ENCODE results near the gene CYFIP1. TPM values are rescaled to one million over a fixed set of nuclear protein-coding genes. Genes with fewer than 3 reads are reported as not detected.

CYFIP1 gene
- total and polyA plus RNA-seq, 2 of the 13 experiments (the other 11 are each of a cell fraction or from before 2014, with no cell fraction given): 38.1 to 58.3 TPM

DNA sequence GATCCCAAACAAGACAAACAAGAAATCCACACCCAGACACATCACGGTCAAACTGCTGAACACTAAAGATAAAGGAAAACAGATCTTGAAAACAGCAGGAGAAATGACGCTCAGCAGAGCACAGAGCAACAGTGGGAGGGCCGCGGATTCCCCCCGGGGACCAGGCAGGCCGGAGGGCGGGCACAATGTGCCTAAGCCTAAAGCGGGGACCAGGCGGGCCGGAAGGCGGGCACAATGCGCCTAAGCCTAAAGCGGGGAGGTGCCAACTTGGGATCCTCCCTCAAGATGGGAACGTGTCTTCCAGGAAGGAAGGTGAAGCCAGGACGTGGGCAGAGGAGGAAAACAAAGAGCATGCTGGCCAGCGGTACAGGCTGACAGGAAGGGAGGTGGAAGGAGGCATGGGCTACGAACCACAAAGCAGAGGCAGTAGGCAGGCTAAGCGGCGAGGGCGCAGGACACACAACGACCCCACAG is 31.1 kb downstream of the CYFIP1 start:
- ChIA-PET CTCF (ENCODE audit: low intra/inter-chr PET ratio, low total read pairs) (no interaction called here), POLR2A (no interaction called here)
- Histone ChIP-seq H2AFZ (ENCODE audit: low read length) (no peak overlapping the region), H3K36me3 (replicated peaks in 1 of 2; ENCODE audit: control insufficient read depth in 1 of 2, insufficient read depth in 2 of 2, low read length in 2 of 2) (peaks cover 7 to 14% of the 10 kb centered on the region in 2 experiments; a peak in 4 of 5 replicates), H3K9ac (ENCODE audit: insufficient read depth, low read depth, low read length) (no peak overlapping the region), H4K20me1 (ENCODE audit: insufficient read depth, low read length) (peaks cover 12% of the 10 kb centered on the region; the same call in 1 of the 2 replicates), H3K4me3 (replicated peaks in 1 of 3; ENCODE audit: insufficient read depth in 1 of 3, low read depth in 2 of 3, low read length in 3 of 3) (no peak overlapping the region), H3K4me1 (ENCODE audit: insufficient read depth, low read length) (peaks cover 34% of the 10 kb centered on the region), H3K27ac (ENCODE audit: extremely low read length, insufficient read depth, low read length) (no peak overlapping the region), H3K27me3 (ENCODE audit: control insufficient read depth in 1 of 2, insufficient read depth in 2 of 2, low read length in 2 of 2) (no peaks in the 10 kb centered on the region), H3K9me3 (ENCODE audit: low read length) (no peaks in the 10 kb centered on the region), H3K79me2 (ENCODE audit: insufficient read depth, low read length) (peaks cover 52% of the 10 kb centered on the region), H3K4me2 (ENCODE audit: low read depth, low read length) (no peak overlapping the region)
- FAIRE-seq (no peak), ATAC-seq (no peak), DNase-seq (ENCODE audit: low spot score) (no peak)
- in situ Hi-C loops (cut with HindIII; ENCODE audit: extremely low pct_ligation_motif_present, low pct_unique_long_range_greater_than_20kb): no loop called here
- BruUV-seq (replicated peaks): no TSS peak
- WGBS (ENCODE audit: low lambda C conversion rate): 88% methylated on average over 21 of the region's 21 CpGs
- intact Hi-C loops (cut with micrococcal nuclease; ENCODE audit: unreplicated experiment): no loop called here
- no peak for TF ChIP-seq IRF2 (CRISPR knock-in tag; IDR thresholded peaks at IDR 0.05)
- TF ChIP-seq, protein P1, sequence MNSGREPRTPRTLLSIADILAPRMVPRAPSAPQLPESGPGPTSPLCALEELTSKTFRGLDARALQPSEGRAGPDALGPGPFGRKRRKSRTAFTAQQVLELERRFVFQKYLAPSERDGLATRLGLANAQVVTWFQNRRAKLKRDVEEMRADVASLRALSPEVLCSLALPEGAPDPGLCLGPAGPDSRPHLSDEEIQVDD (CRISPR knock-in tag; IDR thresholded peaks at IDR 0.05; ENCODE audit: borderline replicate concordance): no peak
- TF ChIP-seq, protein P2, sequence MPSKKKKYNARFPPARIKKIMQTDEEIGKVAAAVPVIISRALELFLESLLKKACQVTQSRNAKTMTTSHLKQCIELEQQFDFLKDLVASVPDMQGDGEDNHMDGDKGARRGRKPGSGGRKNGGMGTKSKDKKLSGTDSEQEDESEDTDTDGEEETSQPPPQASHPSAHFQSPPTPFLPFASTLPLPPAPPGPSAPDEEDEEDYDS (CRISPR knock-in tag; IDR thresholded peaks at IDR 0.05): no peak
- no peak for TF ChIP-seq ZBTB7A (CRISPR knock-in tag; IDR thresholded peaks at IDR 0.05)
- no peak for TF ChIP-seq ZNF383 (CRISPR knock-in tag; IDR thresholded peaks at IDR 0.05; ENCODE audit: borderline replicate concordance)
- TF ChIP-seq, protein P3, sequence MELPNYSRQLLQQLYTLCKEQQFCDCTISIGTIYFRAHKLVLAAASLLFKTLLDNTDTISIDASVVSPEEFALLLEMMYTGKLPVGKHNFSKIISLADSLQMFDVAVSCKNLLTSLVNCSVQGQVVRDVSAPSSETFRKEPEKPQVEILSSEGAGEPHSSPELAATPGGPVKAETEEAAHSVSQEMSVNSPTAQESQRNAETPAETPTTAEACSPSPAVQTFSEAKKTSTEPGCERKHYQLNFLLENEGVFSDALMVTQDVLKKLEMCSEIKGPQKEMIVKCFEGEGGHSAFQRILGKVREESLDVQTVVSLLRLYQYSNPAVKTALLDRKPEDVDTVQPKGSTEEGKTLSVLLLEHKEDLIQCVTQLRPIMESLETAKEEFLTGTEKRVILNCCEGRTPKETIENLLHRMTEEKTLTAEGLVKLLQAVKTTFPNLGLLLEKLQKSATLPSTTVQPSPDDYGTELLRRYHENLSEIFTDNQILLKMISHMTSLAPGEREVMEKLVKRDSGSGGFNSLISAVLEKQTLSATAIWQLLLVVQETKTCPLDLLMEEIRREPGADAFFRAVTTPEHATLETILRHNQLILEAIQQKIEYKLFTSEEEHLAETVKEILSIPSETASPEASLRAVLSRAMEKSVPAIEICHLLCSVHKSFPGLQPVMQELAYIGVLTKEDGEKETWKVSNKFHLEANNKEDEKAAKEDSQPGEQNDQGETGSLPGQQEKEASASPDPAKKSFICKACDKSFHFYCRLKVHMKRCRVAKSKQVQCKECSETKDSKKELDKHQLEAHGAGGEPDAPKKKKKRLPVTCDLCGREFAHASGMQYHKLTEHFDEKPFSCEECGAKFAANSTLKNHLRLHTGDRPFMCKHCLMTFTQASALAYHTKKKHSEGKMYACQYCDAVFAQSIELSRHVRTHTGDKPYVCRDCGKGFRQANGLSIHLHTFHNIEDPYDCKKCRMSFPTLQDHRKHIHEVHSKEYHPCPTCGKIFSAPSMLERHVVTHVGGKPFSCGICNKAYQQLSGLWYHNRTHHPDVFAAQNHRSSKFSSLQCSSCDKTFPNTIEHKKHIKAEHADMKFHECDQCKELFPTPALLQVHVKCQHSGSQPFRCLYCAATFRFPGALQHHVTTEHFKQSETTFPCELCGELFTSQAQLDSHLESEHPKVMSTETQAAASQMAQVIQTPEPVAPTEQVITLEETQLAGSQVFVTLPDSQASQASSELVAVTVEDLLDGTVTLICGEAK (IDR thresholded peaks at IDR 0.05): no peak
- TF ChIP-seq, protein P3 (CRISPR knock-in tag; IDR thresholded peaks at IDR 0.05): no peak
- no peak for TF ChIP-seq ZNF660 (CRISPR knock-in tag; IDR thresholded peaks at IDR 0.05; ENCODE audit: borderline replicate concordance, low read depth)
- no peak for TF ChIP-seq ZBTB38 (CRISPR knock-in tag; IDR thresholded peaks at IDR 0.05)
- no peak for TF ChIP-seq NR3C1 (CRISPR knock-in tag; IDR thresholded peaks at IDR 0.05)
- no peak for TF ChIP-seq TP53 (CRISPR knock-in tag; conservative IDR thresholded peaks at IDR 0.05)
